ENCODE results near the gene SUSD4. TPM values are rescaled to one million over a fixed set of nuclear protein-coding genes. Genes with fewer than 3 reads are reported as not detected.

SUSD4 gene
- total and polyA plus RNA-seq, 2 experiments from 2014 or later, result 5.6 to 8.3 TPM

GRCh38 chr1:223363057-223363855 is 720 bp downstream of the SUSD4 start:
- Histone ChIP-seq H2AFZ (peak overlapping the region; percentile 33), H3K9me2 (replicated peaks; ENCODE audit: insufficient read depth) (no peaks in the 10 kb centered on the region), H3K4me1 (ENCODE audit: insufficient read depth) (peaks cover 15% of the 10 kb centered on the region), H3K27ac (no peak overlapping the region), H3K4me3 (peak overlapping the region; percentile 27), H3K9me3 (ENCODE audit: low read depth) (no peaks in the 10 kb centered on the region), H3K36me3 (replicated peaks; ENCODE audit: insufficient read depth, low read depth) (no peaks in the 10 kb centered on the region), H3K4me2 (peak overlapping the region; percentile 99), H4K20me1 (ENCODE audit: insufficient read depth, poor library complexity, severe bottlenecking) (no peaks in the 10 kb centered on the region), H3K27me3 (peaks cover 53% of the 10 kb centered on the region), H3K79me2 (no peaks in the 10 kb centered on the region)
- under 1% methylated on average over 30 of the region's 44 CpGs for WGBS (ENCODE audit: low lambda C conversion rate, missing lambda C conversion rate)
- DNase-seq (ENCODE audit: low spot score), result peak; percentile 28
- TF ChIP-seq EZH2phosphoT487 (IDR thresholded peaks at IDR 0.05; ENCODE audit: low read depth, severe bottlenecking, unreplicated experiment) (no peak), CTCF (IDR thresholded peaks at IDR 0.05; ENCODE audit: poor library complexity) (no peak), EZH2 (IDR thresholded peaks at IDR 0.05; ENCODE audit: borderline replicate concordance) (no peak)

DNA sequence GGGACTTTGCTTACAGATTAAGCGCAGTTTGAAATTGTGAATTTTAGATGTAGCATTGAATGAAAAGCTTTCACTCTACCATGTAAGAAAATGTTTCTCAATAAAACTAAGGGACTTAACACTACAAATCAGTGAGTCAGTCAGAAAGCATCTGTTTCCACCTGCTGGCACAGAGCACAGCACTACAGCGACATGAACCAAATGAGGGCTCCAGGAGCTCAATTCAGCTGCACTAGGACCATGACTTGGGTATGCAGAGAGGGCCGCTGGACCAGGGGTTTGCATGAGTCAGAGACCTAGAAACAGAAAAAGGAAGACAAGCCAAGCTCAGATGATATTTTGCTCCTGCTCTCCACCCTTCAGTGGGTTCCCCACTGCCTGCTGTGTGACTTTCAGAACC is 5.2 kb downstream of the SUSD4 start:
- Histone ChIP-seq H3K4me2 (no peak overlapping the region), H3K9me3 (ENCODE audit: low read depth) (no peaks in the 10 kb centered on the region), H3K4me3 (no peak overlapping the region), H3K27ac (no peak overlapping the region), H4K20me1 (ENCODE audit: insufficient read depth, poor library complexity, severe bottlenecking) (no peaks in the 10 kb centered on the region), H2AFZ (no peak overlapping the region), H3K79me2 (no peaks in the 10 kb centered on the region), H3K9me2 (replicated peaks; ENCODE audit: insufficient read depth) (no peaks in the 10 kb centered on the region), H3K27me3 (peaks cover 35% of the 10 kb centered on the region), H3K4me1 (ENCODE audit: insufficient read depth) (peaks cover 11% of the 10 kb centered on the region), H3K36me3 (replicated peaks; ENCODE audit: insufficient read depth, low read depth) (no peaks in the 10 kb centered on the region)
- no peak for TF ChIP-seq EZH2phosphoT487 (IDR thresholded peaks at IDR 0.05; ENCODE audit: low read depth, severe bottlenecking, unreplicated experiment)
- no peak for TF ChIP-seq EZH2 (IDR thresholded peaks at IDR 0.05; ENCODE audit: borderline replicate concordance)
- TF ChIP-seq CTCF (IDR thresholded peaks at IDR 0.05; ENCODE audit: poor library complexity), result no peak
- DNase-seq (ENCODE audit: low spot score), result no peak
- 73% methylated on average over 3 of the region's 3 CpGs for WGBS (ENCODE audit: low lambda C conversion rate, missing lambda C conversion rate)

GRCh38 chr1:223355699-223356098 is 8.3 kb downstream of the SUSD4 start:
- Histone ChIP-seq H3K4me2 (no peak overlapping the region), H3K9me2 (replicated peaks; ENCODE audit: insufficient read depth) (no peaks in the 10 kb centered on the region), H3K9me3 (ENCODE audit: low read depth) (no peaks in the 10 kb centered on the region), H3K27ac (no peak overlapping the region), H3K79me2 (no peaks in the 10 kb centered on the region), H4K20me1 (ENCODE audit: insufficient read depth, poor library complexity, severe bottlenecking) (no peaks in the 10 kb centered on the region), H2AFZ (no peak overlapping the region), H3K4me1 (ENCODE audit: insufficient read depth) (no peaks in the 10 kb centered on the region), H3K27me3 (peaks cover 36% of the 10 kb centered on the region), H3K4me3 (no peak overlapping the region), H3K36me3 (replicated peaks; ENCODE audit: insufficient read depth, low read depth) (no peaks in the 10 kb centered on the region)
- DNase-seq (ENCODE audit: low spot score), result no peak
- TF ChIP-seq EZH2phosphoT487 (IDR thresholded peaks at IDR 0.05; ENCODE audit: low read depth, severe bottlenecking, unreplicated experiment), result no peak
- no peak for TF ChIP-seq CTCF (IDR thresholded peaks at IDR 0.05; ENCODE audit: poor library complexity)
- no peak for TF ChIP-seq EZH2 (IDR thresholded peaks at IDR 0.05; ENCODE audit: borderline replicate concordance)
- 82% methylated on average over 2 of the region's 2 CpGs for WGBS (ENCODE audit: low lambda C conversion rate, missing lambda C conversion rate)

Data from hepatocyte (in vitro differentiated cells).